ENCODE data around the gene FBXO31. TPM values are rescaled to one million over a fixed set of nuclear protein-coding genes. Genes with fewer than 3 reads are reported as not detected.

FBXO31 gene
- total RNA-seq, 1 donor from 2014 or later: 29.9 TPM

DNA sequence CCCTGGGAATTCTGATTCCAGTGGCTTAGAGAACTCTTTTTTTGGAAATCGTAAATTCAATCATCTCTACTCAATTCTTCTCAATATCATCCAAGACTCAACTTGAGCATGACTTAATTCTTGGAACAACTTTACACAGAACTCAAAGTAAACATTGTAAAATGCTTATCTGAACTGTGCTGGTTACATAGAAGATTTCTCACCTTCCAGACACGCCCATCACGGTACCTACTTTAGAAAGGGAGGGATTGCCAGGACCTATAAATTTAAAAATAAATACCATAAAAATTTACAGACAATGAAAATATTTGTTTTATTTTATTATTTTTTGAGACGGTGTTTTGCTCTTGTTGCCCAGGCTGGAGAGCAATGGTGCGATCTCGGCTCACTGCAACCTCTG, 35.1 kb upstream of the FBXO31 start:
- H3K36me3 ChIP-seq: peaks cover 95% of the 10 kb centered on the region
- intact Hi-C loops (cut with DNase I): loop anchor here (10.0 kb wide), 1 partner anchor 216 kb away; no protein-coding TSS in a partner anchor

DNA sequence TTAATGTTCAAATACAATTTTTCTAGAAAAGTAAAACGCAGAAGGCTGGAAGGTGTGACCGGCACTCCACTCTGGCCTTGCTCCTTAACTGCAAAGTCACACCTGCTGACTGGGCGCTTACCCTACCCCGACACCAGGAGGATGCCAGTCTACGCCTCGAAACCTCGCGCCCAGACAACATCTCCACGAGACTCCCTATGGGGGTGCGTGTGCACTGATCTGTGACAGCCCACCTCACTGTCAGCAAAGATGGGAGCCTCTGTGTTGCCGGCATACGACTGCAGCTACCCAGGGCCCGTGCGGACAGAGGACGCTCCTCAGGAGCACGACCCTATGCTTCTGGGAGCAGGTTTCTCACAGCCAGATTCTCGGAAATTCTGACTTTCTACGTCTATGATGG, 34.6 kb upstream of the FBXO31 start:
- ATAC-seq: no peak
- peaks cover 95% of the 10 kb centered on the region for H3K36me3 ChIP-seq
- H3K4me3 ChIP-seq: no peak overlapping the region
- no peaks in the 10 kb centered on the region for H3K27me3 ChIP-seq
- H3K9me3 ChIP-seq: no peaks in the 10 kb centered on the region
- TF ChIP-seq, protein P1, sequence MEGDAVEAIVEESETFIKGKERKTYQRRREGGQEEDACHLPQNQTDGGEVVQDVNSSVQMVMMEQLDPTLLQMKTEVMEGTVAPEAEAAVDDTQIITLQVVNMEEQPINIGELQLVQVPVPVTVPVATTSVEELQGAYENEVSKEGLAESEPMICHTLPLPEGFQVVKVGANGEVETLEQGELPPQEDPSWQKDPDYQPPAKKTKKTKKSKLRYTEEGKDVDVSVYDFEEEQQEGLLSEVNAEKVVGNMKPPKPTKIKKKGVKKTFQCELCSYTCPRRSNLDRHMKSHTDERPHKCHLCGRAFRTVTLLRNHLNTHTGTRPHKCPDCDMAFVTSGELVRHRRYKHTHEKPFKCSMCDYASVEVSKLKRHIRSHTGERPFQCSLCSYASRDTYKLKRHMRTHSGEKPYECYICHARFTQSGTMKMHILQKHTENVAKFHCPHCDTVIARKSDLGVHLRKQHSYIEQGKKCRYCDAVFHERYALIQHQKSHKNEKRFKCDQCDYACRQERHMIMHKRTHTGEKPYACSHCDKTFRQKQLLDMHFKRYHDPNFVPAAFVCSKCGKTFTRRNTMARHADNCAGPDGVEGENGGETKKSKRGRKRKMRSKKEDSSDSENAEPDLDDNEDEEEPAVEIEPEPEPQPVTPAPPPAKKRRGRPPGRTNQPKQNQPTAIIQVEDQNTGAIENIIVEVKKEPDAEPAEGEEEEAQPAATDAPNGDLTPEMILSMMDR (IDR thresholded peaks at IDR 0.05): no peak
- no peak overlapping the region for H3K27ac ChIP-seq
- H3K4me1 ChIP-seq: no peaks in the 10 kb centered on the region
- intact Hi-C loops (cut with DNase I): loop anchor here (10.0 kb wide), 1 partner anchor 217 kb away; no protein-coding TSS in a partner anchor
- no peak for DNase-seq

More for the DNA sequence above, 35.1 kb upstream of the FBXO31 start:
- Histone ChIP-seq H3K27me3 (no peaks in the 10 kb centered on the region), H3K27ac (no peak overlapping the region), H3K9me3 (no peaks in the 10 kb centered on the region), H3K4me3 (no peak overlapping the region), H3K4me1 (no peaks in the 10 kb centered on the region)
- no peak for DNase-seq
- ATAC-seq: no peak
- TF ChIP-seq, protein P1 (IDR thresholded peaks at IDR 0.05): no peak

DNA sequence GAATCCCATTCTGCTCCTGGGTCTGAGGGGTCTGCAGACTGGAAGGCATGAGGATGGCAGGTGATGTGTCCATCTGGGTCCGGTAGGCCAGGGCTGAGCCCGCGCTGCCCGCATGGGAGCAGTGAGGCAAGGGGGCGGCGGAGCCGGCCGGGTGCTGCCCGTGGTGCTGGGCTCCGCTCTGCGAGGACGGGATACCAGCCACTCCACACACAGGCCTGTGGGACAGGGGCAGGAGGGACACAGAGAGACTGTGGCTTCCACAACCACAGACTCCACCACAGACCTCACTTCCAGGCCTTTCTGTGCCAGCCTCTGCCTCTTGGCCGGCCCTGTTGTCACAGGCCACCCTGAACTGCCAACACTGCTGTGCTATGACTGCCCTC, 33.9 kb upstream of the FBXO31 start:
- Histone ChIP-seq H3K9me3 (no peaks in the 10 kb centered on the region), H3K4me1 (no peaks in the 10 kb centered on the region), H3K27ac (no peak overlapping the region), H3K27me3 (no peaks in the 10 kb centered on the region), H3K36me3 (peaks cover 95% of the 10 kb centered on the region), H3K4me3 (no peak overlapping the region)
- no peak for DNase-seq
- TF ChIP-seq, protein P1 (IDR thresholded peaks at IDR 0.05): no peak
- peak; percentile 25 for ATAC-seq
- intact Hi-C loops (cut with DNase I): loop anchor here (10.0 kb wide), 1 partner anchor 217 kb away; no protein-coding TSS in a partner anchor

DNA sequence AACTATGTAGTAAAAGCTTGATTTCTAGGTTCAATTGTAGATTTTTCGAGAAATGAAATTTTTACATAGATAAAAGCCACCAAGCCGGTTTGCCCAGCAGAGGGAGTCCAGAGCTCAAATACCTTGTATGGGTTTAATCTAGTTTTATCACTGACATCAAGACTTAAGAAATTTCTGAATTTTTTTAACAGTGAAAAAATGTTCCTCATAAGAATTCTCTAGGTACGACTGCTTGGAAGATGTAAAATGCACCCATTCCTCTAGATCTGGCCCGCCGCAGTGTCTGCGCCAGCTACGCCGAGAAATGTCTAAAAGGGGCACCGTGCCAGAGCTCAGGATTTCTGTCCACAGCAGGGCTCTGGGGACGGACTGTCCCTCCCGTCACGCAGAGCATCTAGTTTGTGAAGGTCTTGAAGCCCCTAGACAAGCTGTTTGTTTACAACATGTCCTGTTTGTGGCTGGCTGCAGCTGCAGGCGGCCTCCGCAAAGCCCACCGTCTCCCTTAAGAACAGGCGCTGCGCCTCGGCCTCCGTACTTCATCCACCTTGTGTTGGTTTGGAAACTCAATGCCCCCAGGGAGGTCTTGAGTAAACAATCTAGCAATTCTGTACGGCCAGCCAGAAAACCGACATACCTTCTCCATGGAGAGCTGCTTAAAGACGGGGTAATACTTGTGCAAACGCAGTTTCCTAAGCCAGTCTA, 33.4 kb upstream of the FBXO31 start:
- intact Hi-C loops (cut with DNase I): loop anchor here (10.0 kb wide), 1 partner anchor 218 kb away; no protein-coding TSS in a partner anchor
- H3K4me3 ChIP-seq: no peak overlapping the region
- no peaks in the 10 kb centered on the region for H3K9me3 ChIP-seq
- no peak overlapping the region for H3K27ac ChIP-seq
- peaks cover 95% of the 10 kb centered on the region for H3K36me3 ChIP-seq
- no peaks in the 10 kb centered on the region for H3K27me3 ChIP-seq
- DNase-seq (no peak), ATAC-seq (no peak)
- H3K4me1 ChIP-seq: no peaks in the 10 kb centered on the region
- TF ChIP-seq, protein P1 (IDR thresholded peaks at IDR 0.05): peak; percentile 67

DNA sequence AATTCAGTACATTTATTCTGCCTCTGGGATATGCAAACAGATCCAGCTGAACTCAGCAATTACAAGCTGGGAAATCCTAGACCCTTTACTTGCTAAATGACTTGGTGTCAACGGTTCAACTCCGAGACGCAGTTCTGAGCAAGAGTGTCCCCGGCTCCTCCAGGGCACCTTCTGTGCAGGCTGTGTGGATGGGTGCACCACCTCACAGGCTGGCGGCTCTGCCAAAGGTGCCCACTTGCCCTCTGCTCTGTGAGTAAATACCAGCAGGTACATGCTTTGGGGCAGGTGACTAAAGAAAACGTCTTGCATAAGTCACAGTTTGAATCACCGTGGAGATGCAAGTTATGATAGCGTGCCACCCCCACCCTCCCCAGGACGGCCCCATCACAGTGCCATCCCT, 31.9 kb upstream of the FBXO31 start:
- TF ChIP-seq, protein P1 (IDR thresholded peaks at IDR 0.05): no peak
- intact Hi-C loops (cut with DNase I): loop anchor here (10.0 kb wide), 1 partner anchor 219 kb away; no protein-coding TSS in a partner anchor
- Histone ChIP-seq H3K27ac (no peak overlapping the region), H3K4me1 (no peaks in the 10 kb centered on the region), H3K4me3 (no peak overlapping the region), H3K27me3 (no peaks in the 10 kb centered on the region), H3K36me3 (peaks cover 95% of the 10 kb centered on the region), H3K9me3 (no peaks in the 10 kb centered on the region)
- no peak for DNase-seq
- ATAC-seq: no peak

Data from upper lobe of right lung (tissue), 1 donor.